Mesenteric fat pad (tissue), 1 donor: Measurements from ENCODE around the gene ARRB2. TPM values are rescaled to one million over a fixed set of nuclear protein-coding genes. Genes with fewer than 3 reads are reported as not detected.
"Not testable (repeated sequence)": the region's sequence is repeated elsewhere in the genome, so short reads cannot be mapped to it uniquely, and the experiment has no call there.

Experiments
- DNase-seq: peaks from one replicate; pipeline ENCODE4 v3.0.0-alpha.2; 2020; ENCODE audit warnings: low spot score
- total RNA-seq: library from RNA; stranded (reverse); fragmentation: NEBNext Ultra II Directional; extraction: Animal tissue kit (Norgen Biotek cat#: 25700); gene quantifications from one replicate; pipeline ENCODE4 v1.2.1, GENCODE V29; 2021
- donor health status: DM: yes; HTN: yes; CAD: no.

The ARRB2 gene
- total RNA-seq, 1 donor from 2014 or later: 131 TPM

DNA sequence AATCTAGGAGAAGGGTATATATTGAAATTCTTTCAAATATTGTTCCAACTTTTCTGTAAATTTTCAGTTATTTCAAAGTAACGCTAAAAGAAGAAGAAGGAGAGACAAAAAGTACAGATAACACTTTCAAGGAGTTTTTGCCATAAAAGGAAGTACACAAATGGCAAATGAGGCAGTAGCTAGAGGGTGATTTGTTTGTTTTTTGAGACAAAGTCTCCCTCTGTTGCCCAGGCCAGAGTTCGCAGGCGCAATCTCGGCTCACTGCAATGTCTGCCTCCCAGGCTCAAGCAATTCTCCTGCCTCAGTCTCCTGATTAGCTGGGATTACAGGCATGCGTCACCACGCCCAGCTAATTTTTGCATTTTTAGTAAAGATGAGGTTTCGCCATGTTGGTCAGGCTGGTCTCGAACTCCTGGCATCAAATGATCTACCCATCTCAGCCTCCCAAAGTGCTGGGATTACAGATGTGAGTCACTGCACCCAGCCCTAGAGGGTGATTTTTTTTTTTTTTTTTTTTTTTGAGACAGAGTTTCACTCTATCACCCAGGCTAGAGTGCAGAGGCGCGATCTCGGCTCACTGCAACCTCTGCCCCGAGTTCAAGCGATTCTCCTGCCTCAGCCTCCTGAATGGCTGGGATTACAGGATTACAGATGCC, 10.9 kb upstream of the ARRB2 start:
- not testable (repeated sequence) for DNase-seq

DNA sequence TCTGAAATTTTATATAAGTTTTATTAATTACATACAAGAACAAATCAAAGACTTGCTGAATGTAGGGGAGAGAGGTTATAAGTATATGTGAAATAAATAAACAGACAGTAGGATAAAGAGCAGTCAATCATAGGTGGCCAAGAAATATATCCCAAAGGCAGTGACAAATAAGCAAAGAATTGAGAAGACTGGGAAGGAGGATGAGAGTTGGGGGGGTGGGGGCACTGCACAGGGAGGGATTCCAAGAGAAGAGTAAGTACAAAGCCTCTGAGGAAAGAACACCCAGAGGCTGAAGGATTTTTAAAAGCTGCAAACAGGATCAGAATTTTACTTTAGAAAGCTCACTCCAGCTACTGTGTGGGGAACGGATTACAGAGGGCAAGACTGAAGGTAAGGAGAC, 9.3 kb upstream of the ARRB2 start:
- no peak for DNase-seq

DNA sequence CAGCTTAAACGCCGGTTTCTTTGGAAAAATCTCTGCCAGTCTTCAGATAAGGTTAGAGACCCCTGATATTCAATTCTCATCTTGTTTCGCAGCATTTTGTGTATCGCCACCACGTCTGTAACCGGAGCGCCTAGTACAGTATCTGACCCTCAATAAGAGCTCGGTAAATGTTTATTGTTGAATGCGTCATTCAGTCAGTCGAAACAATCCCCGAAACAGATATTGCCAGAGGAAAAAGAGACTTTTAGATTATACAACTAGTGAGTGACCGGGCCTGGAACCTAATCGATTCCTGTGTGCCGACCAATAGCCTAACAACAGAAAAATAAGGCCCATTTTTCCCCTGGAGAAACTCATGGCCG, 7.1 kb upstream of the ARRB2 start:
- no peak for DNase-seq

DNA sequence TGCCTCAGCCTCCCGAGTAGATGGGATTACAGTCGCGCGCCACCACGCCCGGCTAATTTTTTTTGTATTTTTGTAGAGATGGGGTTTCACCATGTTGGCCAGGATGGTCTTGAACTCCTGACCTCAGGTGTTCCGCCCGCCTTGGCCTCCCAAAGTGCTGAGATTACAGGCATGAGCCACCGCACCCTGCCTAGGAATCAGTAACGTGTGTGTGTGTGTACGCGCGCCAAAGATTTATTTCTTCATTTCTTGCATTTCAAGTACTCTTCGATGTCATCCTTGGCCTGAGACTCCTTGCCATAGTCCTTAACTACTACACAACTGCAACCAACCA, 5.9 kb upstream of the ARRB2 start:
- DNase-seq: not testable (repeated sequence)

DNA sequence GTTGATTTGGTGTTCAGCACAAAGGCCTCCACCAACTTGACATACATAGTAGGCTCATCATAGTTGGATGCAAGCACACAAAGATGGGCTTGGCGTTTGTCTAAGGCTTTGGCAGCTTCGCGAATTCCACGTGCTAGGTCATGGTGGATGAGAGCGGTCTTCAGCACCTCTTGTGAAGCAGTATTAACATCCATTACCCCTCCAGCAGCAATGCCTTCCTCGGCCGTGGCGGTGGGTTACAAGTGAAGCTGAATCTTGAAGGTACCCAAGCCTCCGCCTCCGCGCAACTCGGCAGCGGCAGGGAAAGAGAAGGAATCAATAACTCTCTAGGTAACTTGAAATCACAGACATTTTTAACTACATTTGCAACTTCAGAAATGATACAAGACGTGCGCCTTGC, 5.4 kb upstream of the ARRB2 start:
- no peak for DNase-seq

DNA sequence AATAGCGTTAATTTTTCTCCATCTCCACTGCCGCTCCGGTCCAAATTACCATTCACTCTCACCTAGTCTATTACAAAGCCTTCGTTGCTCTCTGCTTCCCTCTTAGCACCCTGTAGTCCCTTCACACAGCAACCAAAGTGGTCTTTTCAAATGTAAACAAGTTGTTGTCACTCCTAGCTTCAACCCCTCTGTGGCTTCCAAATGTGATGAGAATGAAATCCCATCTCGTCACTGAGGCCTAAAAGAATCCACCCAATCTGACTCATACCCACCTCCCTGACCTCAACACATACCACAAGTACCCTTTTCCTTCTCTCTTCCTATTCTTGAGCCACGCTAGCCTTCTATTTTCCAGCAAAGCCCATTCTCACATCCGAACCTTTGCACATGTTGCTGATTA, 4.3 kb upstream of the ARRB2 start:
- no peak for DNase-seq

DNA sequence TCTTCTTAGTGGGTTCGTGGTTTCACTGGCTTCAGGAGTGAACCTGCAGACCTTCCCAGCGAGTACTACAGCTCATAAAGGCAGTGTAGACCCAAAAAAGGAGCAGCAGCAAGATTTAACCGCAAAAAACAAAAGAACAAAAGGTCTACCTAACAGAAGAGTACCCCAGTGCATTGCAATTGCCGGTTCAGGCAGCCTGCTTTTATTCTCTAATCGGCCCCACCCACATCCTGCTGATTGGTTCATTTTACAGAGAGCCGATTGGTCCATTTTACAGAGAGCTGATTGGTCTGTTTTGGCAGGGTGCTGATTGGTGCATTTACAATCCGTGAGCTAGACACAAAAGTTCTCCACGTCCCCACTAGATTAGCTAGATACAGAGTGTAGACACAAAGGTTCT, 2.0 kb upstream of the ARRB2 start:
- no peak for DNase-seq

DNA sequence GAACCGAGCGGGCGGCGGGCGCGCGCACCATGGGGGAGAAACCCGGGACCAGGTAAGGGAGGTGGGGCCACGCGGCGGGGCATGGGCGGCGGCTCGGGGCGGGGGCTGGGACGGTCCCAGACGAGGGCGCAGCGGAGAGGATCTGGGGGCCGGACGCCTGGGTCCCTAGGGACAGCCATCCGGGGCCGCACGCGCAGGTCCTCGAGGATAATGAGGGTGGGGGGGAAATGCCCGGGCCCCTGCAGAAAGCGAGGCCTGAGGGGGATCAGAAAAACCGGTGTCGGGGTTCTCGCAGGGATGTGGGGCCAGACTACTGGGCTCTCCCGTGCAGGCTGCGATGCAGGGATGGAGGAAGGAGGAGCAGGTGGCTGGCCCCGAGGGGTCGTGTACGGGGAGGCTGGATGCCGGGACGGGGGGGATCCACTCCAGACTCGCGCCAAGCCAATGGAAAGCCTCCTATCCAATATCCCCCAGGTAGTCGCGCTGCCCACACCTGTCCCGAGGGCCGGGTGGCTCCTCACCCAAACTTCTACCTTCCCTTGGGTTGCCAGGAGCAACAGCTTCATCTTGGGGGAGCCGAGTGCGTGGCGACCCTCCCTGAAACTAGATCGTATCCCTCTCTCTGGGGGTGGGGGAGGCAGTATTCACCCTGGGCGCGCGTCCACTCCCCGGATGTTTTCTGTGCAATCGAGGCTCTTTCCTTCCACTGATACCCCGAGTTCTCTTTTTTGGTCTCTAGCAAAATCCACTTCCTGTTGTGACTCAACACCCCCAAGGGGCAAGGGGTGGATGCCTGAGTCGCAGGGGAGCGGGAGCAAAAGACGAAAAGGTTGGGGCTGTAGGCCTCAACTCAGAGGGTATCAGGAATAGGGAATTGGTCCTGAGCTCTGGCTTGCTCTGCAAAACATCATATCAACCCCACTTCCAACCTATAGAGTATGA, 532 bp downstream of the ARRB2 start:
- no peak for DNase-seq

DNA sequence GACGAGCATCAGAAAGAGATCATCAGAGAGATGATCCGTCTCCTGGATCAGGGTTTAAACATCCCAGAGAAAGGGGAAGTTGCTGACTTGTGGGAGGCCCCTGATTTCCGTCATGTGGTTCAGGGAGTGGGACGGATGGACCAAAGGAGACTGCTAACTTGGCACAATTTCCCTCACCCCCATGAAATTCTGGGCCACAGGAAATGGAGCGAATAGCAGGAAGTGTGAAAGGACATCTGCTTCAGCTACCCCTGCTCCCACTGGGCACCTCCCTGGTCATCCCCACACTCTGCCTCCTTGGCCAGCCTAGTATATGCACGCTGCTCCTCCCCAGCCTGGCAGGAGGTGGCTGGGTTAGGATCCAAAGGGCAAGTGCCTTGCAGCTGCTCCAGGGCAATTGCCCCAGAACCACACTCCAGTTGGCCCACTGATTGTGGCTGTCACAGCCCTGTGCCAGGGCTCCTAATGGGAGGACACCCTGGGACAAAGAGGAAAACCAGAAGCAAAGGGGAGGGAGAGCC, 1.3 kb downstream of the ARRB2 start:
- DNase-seq: no peak

DNA sequence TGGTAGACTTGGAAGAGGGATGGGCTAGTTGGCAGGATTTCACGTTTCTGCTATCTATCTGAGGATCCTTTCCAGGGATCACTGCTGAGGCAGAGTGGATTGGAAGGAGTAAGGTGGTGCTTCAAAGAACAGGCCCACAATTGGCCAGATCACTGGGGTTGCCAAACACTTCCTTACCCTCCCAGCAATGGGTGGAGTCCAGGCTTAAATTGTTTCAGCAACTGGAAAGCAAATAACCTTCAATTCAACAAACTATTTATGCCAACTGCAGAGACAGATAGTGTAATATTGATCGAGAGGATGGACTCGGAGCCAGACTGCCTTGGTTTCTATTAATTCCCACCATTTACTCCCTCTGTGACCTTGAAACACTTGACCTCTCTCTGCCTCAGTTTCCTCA, 2.1 kb downstream of the ARRB2 start:
- no peak for DNase-seq

DNA sequence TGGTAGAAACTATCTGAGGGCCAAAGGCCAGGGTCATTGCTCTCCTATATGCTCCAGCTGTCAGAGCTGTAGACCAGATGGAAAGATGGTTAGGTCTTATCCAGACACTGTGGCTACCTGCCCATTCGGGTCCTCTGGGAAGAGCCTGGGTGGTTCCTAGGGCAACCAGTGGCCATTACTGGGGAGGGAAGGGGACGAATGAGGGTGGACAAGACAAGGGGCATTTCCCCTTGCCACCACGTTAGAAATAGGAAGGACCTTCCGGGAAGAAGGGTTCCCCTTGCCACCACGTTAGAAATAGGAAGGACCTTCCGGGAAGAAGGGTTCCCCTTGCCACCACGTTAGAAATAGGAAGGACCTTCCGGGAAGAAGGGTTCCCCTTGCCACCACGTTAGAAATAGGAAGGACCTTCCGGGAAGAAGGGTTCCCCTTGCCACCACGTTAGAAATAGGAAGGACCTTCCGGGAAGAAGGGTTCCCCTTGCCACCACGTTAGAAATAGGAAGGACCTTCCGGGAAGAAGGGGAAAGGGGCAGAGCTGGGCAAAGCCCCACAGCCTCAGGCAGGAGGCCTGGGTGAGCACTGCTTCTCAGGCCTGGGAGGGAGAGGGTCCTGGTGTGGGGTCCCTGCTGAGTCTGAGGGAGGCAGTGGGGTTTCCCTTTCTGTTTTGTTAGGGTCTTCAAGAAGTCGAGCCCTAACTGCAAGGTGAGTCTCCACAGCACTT, 4.1 kb downstream of the ARRB2 start:
- not testable (repeated sequence) for DNase-seq

DNA sequence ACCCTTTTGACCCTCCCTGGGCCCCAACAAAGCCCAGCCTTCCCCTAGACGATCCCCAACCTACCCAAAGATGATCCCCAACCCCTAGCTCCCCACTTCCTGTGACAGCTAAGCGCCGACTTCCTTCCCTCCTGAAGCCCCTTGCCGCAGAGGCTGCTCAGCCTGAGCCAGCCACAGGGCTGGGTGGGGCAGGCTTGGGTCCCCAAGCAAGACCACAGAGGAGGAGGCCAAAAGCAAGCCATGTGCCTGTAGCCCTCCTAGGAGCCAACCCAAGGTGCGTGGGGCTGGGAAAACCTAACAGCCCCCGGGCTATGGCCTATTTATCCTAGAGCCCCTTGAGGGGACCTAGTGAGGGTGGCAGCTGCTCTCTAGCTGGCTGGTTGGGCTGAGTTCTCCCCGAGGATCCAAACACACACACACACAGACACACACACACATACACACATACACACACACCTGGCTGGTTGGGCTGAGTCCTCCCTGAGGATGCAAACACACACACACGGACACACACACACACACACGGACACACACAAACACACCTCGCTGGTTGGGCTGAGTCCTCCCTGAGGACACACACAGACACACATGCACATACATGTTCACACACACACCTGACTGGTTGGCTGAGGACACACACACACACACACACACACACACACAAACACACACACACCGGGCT, 4.8 kb downstream of the ARRB2 start:
- DNase-seq: no peak

DNA sequence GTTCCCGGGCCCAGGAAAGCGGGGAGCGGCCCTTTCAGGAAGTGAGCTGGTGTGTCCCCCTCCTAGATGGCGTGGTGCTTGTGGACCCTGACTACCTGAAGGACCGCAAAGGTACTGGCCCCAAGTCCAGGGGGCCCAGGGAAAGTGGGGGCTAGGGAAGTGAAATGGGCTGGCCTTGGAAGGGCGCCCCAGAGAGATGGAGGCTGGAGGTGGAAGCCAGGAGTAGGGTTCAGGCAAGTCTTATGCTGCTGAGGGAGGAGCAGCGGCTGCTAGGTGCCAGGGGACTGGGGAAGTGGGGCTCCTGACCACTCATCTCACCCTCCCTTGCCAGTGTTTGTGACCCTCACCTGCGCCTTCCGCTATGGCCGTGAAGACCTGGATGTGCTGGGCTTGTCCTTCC, 5.6 kb downstream of the ARRB2 start:
- no peak for DNase-seq

DNA sequence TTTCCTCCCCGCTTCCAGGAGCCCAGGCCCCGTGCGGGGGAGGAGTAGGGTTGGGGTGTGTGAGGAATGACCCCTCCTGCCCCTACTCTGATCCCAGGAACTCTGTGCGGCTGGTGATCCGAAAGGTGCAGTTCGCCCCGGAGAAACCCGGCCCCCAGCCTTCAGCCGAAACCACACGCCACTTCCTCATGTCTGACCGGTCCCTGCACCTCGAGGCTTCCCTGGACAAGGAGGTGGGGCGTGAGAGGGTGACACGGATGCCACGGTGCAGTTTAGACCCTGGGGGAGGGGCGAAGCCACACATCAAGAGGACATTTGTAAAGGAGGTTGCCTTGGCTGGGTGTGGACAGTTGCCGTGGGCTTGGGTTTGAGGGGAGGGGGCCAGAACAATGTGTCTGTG, 7.4 kb downstream of the ARRB2 start:
- no peak for DNase-seq

DNA sequence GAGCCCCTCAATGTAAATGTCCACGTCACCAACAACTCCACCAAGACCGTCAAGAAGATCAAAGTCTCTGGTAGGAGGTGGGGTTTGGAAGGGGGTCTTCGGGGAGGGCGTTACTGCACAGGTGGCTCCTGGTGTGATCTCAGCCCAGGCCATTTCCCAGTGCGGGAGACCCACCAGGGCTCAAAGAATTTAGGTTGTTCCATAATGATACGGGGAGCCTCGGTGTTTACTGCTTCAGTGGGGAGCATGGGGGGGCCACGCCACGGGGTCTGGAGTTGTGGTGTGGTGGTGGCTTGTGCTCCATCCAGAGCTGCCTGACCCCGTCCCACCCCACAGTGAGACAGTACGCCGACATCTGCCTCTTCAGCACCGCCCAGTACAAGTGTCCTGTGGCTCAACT, 7.8 kb downstream of the ARRB2 start:
- no peak for DNase-seq

DNA sequence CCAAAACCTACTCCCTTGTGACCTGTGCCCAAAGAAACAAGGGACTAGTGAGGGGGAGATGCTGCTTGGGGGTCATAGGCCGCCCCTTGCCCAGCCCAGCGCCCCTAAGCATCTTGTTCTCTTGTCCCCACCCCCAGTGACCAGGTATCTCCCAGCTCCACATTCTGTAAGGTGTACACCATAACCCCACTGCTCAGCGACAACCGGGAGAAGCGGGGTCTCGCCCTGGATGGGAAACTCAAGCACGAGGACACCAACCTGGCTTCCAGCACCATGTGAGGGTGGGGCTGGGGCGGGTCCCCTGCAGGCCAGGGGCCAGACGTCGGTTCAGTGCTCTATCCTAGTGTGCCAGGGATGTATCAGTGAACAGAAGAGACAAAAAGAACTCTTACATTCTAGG, 8.7 kb downstream of the ARRB2 start:
- no peak for DNase-seq

DNA sequence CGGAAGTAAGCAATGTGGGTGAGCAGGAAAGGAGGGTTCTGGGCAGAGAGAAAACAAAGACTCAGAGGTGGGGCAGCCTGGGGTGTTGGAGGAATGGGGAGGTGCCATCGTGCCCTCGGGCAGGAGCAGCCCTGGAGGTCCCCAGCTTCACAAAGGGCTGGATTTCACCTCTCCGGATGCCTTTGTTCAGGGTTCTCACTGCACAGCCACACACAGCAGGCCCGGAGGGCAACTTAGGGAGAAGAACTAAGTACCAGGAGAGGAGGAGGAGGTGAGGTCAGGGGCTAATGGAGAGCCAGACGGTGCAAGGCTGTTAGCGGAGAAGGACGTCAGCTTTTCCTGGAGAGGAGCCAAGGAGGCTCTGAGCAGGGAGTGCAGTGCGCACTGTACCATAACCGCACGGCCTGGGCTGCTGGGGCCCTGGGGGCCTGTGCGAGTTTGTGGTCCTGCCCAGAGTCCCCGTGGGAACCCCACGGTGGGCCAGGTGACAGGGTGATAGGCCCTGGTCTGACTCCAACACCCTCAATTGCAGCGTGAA, 9.3 kb downstream of the ARRB2 start:
- DNase-seq: no peak

DNA sequence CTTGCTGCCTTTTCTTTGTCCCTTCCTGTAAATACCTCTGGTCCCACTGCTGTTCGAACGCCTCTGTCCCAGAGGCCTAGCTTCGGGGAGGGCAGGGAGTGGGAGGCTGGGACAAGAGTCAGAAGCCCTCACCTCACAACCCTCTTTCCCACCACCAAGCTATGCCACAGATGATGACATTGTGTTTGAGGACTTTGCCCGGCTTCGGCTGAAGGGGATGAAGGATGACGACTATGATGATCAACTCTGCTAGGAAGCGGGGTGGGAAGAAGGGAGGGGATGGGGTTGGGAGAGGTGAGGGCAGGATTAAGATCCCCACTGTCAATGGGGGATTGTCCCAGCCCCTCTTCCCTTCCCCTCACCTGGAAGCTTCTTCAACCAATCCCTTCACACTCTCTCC, 10.4 kb downstream of the ARRB2 start:
- DNase-seq: no peak

DNA sequence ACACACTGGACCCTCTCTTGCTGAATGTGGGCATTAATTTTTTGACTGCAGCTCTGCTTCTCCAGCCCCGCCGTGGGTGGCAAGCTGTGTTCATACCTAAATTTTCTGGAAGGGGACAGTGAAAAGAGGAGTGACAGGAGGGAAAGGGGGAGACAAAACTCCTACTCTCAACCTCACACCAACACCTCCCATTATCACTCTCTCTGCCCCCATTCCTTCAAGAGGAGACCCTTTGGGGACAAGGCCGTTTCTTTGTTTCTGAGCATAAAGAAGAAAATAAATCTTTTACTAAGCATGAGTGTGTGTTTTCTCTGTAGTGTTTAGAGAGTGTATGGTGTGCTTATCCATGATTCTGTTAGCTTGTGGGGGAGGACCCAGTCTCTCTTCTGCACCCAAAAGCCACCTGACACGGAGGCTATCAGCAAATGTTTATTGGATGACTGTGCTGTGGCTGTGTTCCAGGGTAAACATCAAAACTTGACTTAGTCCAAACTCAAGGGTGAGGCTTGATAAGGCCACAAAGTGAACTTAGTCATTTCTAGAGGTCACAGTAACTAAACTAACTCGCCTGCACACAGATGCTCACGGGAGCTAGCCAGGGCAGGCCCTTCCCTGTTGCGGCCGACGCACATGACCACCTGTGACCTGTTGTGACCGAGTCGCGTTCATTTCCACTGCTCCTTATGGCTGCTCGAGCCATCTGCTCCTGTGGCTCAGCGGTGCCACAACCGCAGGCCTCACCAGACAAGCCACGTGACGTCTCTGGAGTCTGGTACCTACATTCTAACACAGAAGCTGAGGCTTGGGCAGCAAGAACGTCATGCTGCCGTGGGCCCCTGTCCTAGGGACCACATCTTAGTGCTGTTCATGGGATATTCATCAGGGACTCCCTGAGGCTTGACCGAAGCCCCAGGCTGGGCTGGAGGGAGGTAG, 11.0 kb downstream of the ARRB2 start:
- no peak for DNase-seq

DNA sequence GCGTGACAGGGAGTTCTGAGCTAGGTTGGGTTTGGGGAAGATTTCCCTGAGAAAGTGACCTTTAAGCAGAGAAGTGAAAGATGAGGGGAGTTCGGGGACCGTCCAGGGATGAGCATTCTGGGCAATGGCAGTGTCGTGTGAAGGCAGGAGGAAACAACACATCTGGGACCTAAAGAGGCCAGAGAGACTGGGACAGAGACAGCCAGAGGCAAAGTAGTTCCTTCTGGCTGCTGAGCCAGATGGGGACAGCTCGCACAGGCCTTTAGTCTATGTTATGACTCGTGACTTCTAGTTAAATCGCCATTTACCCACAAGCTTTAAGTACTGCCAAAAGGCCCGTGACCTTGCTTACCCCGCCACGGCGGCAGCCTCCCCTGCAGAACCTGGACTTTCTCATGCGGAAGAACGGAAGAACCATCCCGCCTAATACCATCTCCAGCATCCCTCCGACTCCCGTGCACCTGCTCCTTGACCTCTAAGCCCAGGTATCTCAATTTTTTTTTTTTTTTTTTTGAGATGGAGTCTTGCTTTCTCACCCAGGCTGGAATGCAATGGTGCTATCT, 12.3 kb downstream of the ARRB2 start:
- DNase-seq: no peak
